T-helper 2 cell treated with Interferon-gamma antibody and Interleukin-4, amounts not matched to agents 100 ng/mL and 5 ng/mL, for 36 hours (primary cell): ENCODE data around the gene FBXO15. TPM values are rescaled to one million over a fixed set of nuclear protein-coding genes. Genes with fewer than 3 reads are reported as not detected.

Experiments used
- intact Hi-C: fragments of 100-400 bp; cut with micrococcal nuclease; formaldehyde crosslinking; loops from one replicate; pipeline ENCODE4 v1.15.1; 2023
- total RNA-seq: library from RNA; stranded (reverse); gene quantifications from 2 replicates; pipeline ENCODE4 v1.2.3, GENCODE V29; 2022

FBXO15 gene
- total RNA-seq, 1 donor from 2014 or later = 0.57 TPM

DNA sequence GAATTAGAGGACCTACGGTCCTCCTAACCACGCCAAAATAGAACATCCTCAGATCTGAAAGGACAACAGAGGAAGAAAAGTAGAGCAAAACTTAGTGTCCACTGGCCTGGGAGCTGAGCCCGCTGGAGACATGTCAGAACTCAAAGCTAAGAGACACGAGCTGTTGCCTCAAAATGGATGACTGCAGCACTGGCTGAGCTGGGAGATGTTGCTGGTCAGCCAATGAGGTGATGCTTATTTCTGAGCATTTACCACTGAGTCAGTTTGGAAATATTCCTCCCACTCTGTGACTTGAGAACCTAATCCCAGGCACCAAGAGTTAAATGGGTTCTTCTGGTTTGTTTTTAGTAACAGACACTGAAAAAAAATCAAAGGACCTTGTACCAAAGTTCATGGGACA is 32.6 kb downstream of the FBXO15 start:
- intact Hi-C loops = no loop called here

DNA sequence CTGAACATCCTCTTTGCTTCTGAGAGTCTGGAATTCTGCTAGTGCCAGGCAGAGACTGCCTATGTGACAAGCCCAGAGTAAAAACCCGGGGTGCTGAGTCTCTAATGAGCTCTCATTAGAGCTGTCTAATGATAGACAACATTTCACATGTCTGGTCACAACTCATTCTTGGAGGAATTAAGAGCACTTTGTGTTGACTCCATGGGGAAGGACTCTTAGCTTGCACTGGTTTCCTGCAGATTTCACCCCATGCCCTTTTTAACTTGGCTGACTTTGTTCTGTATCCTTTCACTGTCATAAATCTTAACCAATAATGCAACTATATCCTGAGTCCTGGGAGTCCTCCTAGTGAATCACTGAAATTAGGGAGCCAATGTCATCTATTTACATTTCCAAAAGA is 33.5 kb downstream of the FBXO15 start:
- intact Hi-C loops = no loop called here

DNA sequence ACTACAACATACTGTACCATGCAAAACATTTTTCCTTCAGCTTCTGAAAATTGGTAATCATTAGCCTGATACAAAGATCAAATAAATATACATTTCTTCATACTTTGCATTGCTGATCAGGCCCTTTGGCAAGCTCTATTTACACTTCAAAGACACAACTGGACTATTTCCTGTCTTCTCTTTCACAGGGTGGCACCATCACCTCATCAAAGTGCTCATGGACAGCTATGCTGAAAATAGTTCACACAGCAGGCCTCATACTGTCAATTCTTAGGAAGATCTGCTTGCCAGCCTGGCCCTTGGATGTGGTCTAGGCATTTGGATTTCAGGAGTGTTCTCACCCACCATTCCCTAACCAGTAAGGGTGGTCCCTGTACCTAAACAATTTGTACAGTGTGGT is 33.9 kb downstream of the FBXO15 start:
- intact Hi-C loops = no loop called here

DNA sequence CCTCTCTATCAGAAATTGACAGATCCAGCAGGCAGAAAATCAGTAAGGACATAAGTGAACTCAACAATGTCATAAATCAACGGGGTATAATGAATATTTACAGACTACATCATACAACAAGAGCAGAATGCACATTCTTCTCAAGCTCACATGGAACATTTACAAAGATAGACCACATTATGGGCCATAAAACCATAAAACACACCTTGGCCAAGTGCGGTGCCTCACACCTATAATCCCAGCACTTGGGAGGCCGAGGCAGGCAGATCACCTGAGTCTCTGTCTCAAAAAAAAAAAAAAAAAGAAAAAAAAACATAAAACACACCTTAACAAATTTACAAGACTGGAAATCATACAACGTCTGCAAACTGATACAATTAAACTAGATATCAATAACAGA is 36.7 kb downstream of the FBXO15 start:
- intact Hi-C loops = no loop called here

DNA sequence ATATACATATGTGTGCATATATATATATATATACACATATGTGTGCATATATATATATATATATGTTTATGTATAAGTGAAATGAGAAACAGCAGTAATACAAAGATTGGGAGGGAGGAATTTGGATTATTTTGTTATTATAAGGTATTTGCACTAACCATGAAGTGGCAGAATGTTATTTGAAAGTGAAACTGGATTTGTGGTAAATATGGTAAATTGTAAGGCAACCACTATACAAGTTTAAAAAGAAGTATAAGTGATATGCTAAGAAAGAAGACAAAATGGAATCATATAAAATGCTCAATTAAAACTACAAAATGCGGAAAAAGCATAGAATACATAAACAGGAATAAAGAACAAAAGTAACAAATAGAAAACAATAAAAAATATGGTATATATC is 37.5 kb downstream of the FBXO15 start:
- intact Hi-C loops = no loop called here

DNA sequence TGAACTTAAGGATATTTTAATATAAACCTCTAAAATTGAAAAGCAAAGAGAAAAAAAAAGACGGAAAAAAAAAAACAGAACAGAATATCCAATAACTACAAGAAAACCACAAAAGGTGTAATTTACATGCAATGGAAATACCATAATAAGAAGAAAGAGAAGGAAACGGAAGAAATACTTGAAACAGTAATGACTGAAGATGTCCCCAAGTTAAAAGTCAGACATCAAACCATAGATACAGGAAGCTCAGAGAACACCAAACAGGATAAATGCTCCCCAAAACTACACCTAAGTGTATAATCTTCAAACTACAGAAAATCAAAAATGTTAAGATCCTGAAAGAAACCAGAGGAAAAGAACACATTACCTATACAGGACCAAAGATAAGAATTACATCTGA is 39.2 kb downstream of the FBXO15 start:
- intact Hi-C loops = no loop called here

DNA sequence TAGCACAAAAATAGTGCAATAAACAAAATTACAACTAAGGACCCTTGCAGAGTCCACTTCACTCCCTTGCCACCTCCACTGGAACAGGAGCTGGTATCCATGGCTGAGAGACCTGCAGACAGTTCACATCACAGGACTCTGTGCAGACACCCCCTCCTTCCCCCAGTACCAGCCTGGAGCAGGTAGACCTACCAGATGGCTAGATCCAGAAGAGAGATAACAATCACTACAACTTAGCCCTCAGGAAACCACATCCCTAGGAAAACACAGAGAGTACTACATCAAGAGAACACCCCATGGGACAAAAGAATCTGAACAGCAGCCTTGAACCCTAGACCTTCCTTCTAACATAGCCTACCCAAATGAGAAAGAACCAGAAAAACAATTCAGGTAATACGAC is 49.8 kb downstream of the FBXO15 start:
- intact Hi-C loops = no loop called here

DNA sequence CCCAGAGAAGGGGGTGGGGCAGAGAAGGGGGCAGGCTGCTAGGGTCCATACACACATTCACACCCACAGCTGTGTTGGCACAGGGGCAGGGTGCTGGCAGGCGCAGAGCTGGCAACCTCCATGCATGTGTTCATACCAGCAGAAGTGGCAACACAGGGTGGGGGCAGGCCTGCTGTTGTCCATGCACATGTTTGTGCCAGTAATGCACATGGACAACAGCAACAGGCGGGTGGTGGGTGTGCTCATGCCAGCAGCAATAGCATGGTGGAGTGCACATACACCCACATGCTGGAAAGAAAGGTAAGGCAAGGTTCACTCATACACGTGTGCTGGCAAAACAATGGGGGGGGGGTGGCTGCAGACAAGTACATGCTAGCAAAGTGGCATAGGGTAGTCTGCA is 54.7 kb downstream of the FBXO15 start:
- intact Hi-C loops = no loop called here

DNA sequence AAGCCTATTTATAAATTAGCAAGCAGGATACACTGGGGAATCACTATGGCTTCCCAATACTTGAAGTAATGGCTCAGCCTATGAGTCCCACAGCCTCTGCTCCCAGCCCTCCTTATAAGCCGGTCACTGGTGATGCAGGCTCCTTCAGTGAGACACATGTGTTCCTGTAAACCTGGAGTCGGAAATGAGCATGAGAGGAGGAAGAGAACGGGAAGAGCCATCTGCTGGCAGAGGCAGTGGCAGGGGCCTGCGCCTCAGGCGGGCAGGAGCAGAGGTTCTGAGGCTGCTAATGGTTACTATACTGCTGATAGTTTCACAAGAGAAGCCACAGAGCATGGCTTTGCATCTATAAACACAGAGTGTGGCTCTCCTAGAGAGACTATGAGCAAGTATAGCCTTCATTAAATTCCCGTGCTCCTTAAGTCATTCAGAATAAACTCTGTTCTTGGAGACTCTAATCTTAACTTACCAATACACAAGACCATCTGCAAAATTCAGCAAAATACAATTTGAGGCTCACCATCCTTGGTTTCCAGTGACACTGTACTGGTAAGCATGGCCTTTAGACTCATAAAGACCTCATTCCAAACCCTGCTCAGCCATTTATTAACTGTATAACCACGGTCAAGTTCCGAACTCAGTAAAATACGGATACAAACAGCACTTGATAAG is 63.3 kb downstream of the FBXO15 start:
- intact Hi-C loops = no loop called here

DNA sequence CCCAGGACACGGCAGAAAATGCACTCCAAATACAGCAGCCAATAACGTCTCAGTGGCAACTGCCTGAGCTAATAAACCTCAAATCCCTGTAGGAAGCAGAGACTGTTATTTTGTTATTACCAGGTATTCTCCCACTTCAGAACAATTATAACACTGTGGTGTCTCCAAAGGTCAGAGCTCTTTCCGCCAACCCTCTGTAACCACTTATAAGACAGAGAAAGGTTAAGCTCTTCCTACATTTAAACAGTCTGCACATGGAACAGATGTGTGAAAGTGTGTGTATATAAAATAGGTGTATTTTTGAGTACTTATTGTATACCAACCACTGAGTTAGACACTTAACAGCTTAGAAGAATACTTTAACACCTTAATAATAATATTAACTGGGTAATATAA is 64.1 kb downstream of the FBXO15 start:
- intact Hi-C loops = loop anchor here (1.0 to 2.0 kb wide), 2 partner anchors 19 to 43 kb away; no protein-coding TSS in a partner anchor

DNA sequence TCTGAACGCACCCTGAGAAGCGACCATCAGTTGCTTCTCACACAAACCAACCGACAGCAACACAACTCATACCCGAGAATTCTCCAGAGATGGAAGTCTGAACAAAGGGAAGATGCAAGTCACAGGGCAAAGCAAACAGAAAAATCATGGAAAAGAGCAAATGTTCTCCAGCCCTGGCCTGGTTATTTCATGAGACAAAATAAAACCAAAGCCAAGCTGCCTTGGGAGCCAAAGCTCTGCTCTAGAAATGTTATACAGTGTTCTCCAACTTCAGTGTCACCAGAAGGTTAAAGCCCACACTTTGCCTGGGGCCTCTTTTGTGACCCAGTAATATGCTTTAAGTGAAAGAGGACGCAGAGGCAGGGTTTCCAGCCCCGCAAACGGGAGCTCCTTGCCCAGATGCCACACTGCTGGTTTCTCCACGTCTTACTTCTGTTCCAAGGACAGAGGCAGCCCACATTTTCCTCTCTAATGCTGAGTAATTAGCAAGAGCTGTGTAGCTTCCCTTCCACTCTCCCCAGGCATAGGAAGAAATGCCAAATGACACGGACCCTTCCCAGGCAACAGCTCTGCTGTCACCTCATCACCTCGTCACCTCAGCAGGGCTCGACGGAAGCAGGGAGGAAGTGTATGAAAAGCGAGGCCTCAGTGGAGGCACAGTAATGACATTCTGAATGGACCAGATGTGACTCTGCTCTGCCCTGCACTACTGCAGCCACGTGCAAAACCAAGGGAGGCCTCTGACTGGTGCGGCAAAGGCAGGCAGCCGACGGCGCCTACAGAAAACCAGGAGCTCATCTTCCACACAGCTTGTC is 64.7 kb downstream of the FBXO15 start:
- intact Hi-C loops = loop anchor here (1.0 to 2.0 kb wide), 4 partner anchors 19 to 65 kb away; partner anchors contain the start of gene TIMM21

DNA sequence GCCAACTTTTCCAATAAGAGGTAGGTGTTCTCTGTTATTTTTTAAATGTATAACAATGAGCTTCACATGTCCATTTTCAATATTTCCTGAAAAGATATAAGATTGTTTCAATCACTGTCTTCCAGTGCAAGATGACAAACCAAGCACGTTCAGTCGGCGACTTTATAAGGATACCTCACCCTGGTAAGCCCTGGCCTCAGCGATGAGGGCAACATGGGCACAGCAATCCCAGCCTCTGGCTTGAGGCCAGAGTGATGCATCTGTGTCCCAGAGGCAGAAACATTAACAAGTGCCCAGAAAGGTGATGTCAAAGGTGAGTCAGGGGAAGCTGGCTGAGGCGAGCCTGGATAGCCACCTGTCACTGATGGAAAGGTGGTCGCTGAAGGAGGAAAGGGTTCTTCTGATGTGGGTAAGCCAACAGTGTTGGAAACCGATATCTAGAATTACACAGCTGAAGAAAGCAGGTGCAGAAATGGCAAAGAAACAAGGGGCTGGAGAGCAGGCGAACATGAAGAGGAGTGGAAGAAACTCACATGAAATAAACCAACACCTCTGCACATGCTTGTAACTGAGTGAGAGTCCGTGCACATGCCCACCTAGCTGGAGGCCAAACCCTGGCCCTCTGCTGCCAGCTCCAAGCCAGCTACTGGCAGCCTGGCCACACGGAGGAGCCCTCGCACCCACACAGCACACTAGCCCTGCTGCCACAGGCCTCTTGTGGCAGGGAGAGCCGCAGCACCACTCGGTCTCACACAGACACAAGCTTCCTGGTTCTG is 65.5 kb downstream of the FBXO15 start:
- intact Hi-C loops = loop anchor here (1.0 to 2.0 kb wide), 3 partner anchors 35 to 66 kb away; partner anchors contain the start of gene TIMM21

DNA sequence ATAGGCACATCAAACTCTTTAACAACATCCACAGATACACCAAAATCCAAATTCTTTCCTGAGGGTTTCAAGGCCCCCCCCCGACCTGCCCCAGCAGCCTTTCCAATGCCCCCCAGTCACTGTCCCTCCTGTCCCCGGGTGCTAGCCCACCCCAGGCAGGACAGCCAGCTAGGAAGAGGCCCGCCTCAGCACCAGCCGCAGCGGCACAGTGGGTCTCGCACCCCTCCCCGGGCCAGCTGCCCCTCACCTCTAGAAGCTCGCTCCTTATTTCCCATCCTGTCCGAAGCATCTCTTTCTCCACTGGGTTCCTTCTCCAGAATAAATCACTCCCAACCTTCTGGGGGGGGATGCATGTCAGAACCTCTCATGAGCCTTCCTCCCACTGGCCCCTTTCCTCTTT is 69.4 kb downstream of the FBXO15 start:
- intact Hi-C loops = no loop called here

DNA sequence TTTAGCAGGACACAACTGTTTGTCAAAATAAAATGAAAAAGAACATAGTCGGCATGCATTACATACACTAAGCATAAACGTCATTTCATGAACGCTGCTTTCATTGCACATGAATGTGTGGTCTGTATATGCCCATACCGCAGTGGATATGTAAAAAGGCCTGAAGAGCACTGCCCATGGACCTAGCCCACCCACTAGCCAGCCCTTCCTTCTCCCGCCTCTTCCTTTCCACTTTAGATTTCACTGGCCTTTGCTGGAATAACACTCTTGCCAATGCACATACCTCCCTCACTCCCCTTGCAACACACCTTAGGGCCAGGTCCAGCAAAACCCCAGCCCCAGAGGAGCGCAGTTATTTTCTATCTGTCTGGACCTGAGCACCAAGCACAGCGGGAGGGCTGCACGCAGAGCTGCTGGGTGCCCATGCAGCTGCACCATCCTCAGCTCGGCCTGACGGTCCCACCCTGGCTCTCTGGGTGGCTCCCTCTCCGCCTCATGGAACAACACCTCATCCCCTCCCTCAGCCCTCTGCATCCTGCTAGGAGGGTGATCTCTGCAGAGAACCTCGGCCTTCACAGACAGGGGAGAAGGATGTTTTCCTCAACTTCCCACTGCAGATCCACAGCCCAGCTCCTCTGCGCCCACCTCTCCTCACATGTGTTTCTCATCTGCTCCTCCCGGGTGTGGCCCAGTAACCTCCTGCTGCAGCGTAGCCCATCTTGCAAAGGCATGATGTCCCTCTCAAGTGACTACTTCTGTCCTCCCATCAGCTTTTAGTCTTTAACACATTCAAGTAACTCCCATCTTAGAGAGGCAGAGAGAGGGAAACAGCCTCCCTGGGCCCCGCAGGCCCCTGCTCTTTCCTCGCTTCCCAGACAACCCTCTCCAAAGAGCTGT is 72.7 kb downstream of the FBXO15 start:
- intact Hi-C loops = no loop called here

DNA sequence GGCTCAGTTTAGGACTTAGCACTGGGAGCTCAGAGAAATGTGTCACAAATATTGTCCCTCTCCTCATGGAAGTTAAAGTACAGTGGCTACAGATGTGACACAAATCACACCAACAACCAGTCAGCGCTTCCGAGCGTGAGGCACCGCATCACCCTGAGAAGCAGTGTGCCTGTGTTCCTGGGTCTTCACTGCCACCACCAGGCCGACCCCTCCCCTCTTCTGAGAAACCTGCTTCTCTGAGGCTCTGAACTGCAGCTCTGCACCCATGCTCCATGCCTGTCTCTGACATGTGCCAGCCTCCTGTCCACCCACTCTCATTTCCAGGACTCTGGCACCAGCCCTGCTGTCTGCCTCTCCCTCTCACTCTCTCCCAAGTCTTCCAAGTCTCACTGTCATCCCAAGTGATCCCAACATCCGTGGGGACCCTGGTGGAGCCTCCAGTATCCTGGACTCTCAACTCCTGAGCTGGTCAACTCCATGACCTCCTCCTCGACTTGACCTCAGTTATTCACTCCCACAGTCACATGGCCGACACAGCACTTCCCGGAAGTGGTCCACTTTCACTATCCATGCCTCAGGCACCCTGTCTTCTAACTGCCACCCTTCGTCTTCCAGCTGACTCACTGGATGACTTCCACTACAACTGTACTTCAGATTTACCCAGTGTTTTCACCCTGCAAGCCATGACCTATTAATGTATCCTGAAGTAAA is 73.5 kb downstream of the FBXO15 start:
- intact Hi-C loops = no loop called here

DNA sequence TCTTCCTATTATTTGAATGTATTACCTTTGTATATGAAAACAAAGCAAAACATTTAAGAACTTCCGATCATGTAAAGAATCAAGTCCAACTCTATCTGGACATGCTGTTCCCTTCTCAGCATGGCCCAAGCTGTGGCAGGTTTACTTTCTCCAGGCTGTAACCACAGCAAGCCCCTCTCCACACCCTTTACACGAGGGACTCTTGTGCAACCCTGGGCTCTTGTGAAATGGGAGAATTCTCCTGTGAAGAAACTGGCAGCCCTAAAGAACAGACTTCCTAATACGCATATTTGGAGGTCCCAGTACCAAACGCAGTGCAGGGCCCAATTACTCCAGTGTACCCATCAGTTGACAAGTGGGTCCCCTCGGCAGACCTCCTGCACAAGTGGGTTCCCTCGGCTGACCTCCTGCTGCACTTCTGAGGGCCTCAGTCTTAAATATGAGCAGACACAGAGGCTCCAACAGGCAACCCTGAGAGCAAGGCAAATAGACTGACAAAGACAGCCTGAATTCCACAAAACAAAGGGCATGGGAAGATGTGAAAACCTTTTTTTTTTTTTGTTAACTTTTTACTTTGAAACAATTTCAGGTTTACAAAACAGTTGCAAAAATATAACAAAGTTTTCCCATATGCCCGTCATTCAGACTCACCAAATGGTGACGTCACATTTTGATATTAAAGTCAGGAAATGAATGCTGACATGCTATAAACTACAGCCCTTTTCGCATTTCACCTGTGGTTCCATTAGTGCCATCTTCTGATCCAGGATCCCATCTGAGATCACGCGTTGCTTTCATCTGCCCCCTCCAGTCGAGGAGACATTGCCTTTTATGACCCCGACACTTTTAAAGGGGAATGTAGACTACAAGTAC is 78.2 kb downstream of the FBXO15 start:
- intact Hi-C loops = loop anchor here (5.0 kb wide), 1 partner anchor 428 kb away; the partner anchor contains the start of gene CNDP2

DNA sequence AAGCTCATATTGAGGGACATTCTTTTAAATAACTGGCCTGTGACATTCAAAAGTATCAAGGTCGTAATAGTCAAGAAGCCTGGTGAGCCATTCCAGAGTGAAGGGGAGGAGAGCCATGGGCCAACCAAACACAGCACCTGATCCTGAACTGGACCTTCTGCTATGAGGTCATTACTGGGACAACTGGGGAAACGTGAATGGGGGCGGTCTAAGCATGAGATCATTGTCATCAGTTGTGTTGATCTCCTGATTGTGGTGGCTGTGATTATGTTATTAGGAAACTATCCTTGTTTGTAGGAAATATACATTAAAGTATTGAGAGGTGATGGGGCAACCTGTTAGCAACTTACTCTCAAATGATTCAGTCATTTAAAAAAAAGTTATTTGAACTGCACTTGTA is 79.3 kb downstream of the FBXO15 start:
- intact Hi-C loops = loop anchor here (5.0 kb wide), 1 partner anchor 429 kb away; the partner anchor contains the start of gene CNDP2

DNA sequence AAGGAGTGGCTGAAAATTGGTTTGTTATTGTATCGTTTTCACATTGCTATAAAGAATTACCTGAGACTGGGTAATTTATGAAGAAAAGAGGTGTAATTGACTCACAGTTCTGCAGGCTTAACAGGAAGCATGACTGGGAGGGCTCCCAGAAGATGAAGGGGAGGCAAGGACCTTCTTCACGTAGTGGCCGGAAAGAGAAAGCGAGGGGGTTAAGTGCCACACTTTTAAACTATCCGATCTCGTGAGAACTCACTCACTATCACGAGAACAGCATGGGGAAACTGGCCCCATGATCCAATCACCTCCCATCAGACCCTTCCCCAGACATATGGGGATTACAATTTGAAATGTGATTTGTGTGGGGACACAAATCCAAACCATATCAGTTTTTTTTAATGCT is 81.6 kb downstream of the FBXO15 start:
- intact Hi-C loops = loop anchor here (5.0 kb wide), 1 partner anchor 431 kb away; the partner anchor contains the start of gene CNDP2

DNA sequence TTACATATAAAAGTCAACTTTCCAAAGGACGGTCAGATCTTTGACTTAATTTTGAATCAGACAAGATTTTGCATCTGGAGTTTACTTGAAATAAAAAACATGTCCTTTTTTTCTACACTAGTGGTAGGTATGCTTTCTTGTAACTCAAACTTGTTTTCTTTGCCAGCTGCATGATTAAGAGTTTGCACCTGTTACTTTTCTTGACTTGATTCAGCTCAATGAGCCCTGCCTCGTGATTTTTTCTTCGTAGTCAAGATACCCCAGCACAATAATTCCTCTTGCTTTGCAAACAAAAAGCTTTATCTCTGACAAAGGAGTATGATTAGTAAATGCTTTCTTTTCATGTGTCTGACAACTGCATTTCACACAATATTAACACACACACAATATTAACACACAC is 82.3 kb downstream of the FBXO15 start:
- intact Hi-C loops = loop anchor here (2.0 to 5.0 kb wide), 2 partner anchors 25 to 432 kb away; partner anchors contain the start of gene CNDP2
